Adrenal gland (tissue), 12 donors: Measurements from ENCODE around the gene PTK7. TPM values are rescaled to one million over a fixed set of nuclear protein-coding genes. Genes with fewer than 3 reads are reported as not detected.

Source experiments
- DNase-seq, 7 donors: peaks; one replicate each; pipeline ENCODE4 v3.0.0-alpha.2; 2019 to 2020
- H3K27ac ChIP-seq, 5 donors: fragments of 200-600 bp; sonication (generic) in 4 of 5; 1 replicate in 3 of 5; 2 replicates in 2 of 5; pipeline versions ENCODE4 v1.5.1 to v1.8.0; 2016 to 2020; ENCODE audit warnings: mild to moderate bottlenecking in 1 of 5
- H3K27me3 ChIP-seq: fragments of 200-600 bp; 2 replicates; pipeline ENCODE4 v1.8.0; 2021
- H3K36me3 ChIP-seq, 2 donors: fragments of 200-600 bp; replicated peaks in 1 of 2; 1 replicate in 1 of 2; 2 replicates in 1 of 2; pipeline versions ENCODE4 v1.5.1 to v1.8.0; 2018 to 2022
- H3K4me1 ChIP-seq, 2 donors: fragments of 200-600 bp; replicated peaks in 1 of 2; 1 replicate in 1 of 2; 2 replicates in 1 of 2; pipeline versions ENCODE4 v1.5.1 to v1.8.0; 2018 to 2021
- H3K4me3 ChIP-seq, 4 donors: fragments of 200-600 bp; sonication (generic) in 3 of 4; one replicate each; pipeline ENCODE4 v1.5.1; 2016 to 2018
- H3K9me3 ChIP-seq, 3 donors: fragments of 200-600 bp; sonication (generic) in 1 of 3; replicated peaks in 1 of 3; 1 replicate in 2 of 3; 2 replicates in 1 of 3; pipeline versions ENCODE4 v1.5.1 to v1.8.0; 2016 to 2021
- CTCF ChIP-seq, 6 experiments: fragments of 450-650 bp in 4 of 6; fragments of 200-600 bp in 2 of 6; sonication (generic) in 1 of 6; IDR thresholded peaks; 1 replicate in 5 of 6; 2 replicates in 1 of 6; pipeline versions ENCODE4 v1.5.1 to v1.8.0; 2016 to 2021; ENCODE audit warnings: antibody characterized with exemption in 6 of 6, mild to moderate bottlenecking in 2 of 6, moderate library complexity in 1 of 6
- POLR2A ChIP-seq, 2 donors: fragments of 450-650 bp; IDR thresholded peaks; one replicate each; pipeline ENCODE4 v1.6.1; 2017; ENCODE audit warnings: antibody characterized with exemption in 2 of 2, mild to moderate bottlenecking in 2 of 2, moderate library complexity in 1 of 2
- WGBS, 4 donors: extraction: QIAGEN DNeasy Blood & Tissue Kit in 2 of 4; methylation state at CpG; one replicate each; pipeline versions ENCODE4 v1.1.5 to v1.1.7; 2013 to 2017; 5-methylcytosine and 5-hydroxymethylcytosine counted together
- intact Hi-C, 2 donors: fragments of 100-400 bp; cut with DNase I; formaldehyde crosslinking; loops; one replicate each; pipeline versions ENCODE4 v1.14.1 to v1.15.0; 2022 to 2023
- polyA plus RNA-seq, 3 donors: library from polyadenylated mRNA; stranded (reverse); fragments of 200-250 nt in 2 of 3; fragments of 350-450 nt in 1 of 3; fragmentation: Illumina TruSeq in 1 of 3; extraction: RNeasy Lipid Tissue Mini Kit (QIAGEN cat#74804) in 1 of 3; gene quantifications; one replicate each; pipeline ENCODE4 v1.2.3, GENCODE V29; 2013 to 2014
- total RNA-seq, 9 donors: library from RNA; depleted of rRNA in 4 of 9; stranded (reverse); fragments of >200 nt in 4 of 9; fragments of 120-200 nt in 1 of 9; fragmentation: NEBNext Ultra II Directional in 1 of 9; extraction: Animal tissue kit (Norgen Biotek cat#: 25700) in 1 of 9; gene quantifications; one replicate each; pipeline versions ENCODE4 v1.1.0 to v1.2.4, GENCODE V29; 2013 to 2023
- donor health status: healthy with polysubstance abuse.
- donor health status: Bipolar disorder and iron deficiency.
- donor health status: DM: yes; HTN: yes; CAD: no.
- donor health status: DM: no; HTN: no; CAD: no.
- donor health status: DM: no; HTN: no; CAD: no.
- donor health status: DM: yes; HTN: yes; CAD: no.

Gene PTK7
- total and polyA plus RNA-seq, 12 donors, result 2.8 to 16.7 (median 8.2) TPM

- Histone ChIP-seq H3K36me3 (no peaks in the 10 kb centered on the region), H3K9me3 (no peaks in the 10 kb centered on the region), H3K27me3 (no peaks in the 10 kb centered on the region), H3K4me1 (no peaks in the 10 kb centered on the region), H3K27ac (no peak overlapping the region), H3K4me3 (no peak overlapping the region)
- no peak for DNase-seq
- intact Hi-C loops, result no loop called here
- WGBS, 4 donors, result 89 to 97% (median 91%) methylated on average over 4 of the region's 4 CpGs
- TF ChIP-seq POLR2A (IDR thresholded peaks at IDR 0.05) (no peak), CTCF (IDR thresholded peaks at IDR 0.05) (no peak)
Measured at GRCh38 chr6:43088654-43089056, 12.5 kb downstream of the PTK7 start.

DNA sequence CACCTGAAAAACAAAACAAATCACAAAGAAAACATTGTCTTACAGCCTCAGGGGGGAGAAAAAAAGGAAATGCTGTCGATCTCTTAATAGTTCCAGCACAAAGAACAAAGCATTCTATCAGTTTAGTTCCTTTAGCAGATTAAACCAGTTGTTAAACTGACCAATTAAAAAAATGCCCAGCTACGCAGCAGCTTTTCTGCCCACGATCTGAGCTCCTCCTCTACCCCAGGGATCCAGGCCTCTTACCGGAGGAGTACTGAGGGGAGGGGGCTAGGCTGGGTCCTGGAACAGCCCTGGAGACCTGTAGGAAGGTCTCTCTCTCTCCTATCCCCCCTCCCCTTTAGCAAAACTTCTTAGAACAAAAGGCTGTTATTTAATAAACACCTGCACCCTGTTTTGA is 13.4 kb downstream of the PTK7 start:
- 79 to 86% (median 82%) methylated on average over 4 of the region's 4 CpGs for WGBS, 4 donors
- Histone ChIP-seq H3K9me3 (no peaks in the 10 kb centered on the region), H3K27ac (no peak overlapping the region), H3K4me1 (peaks cover 0 to 6% of the 10 kb centered on the region in 2 donors), H3K27me3 (no peaks in the 10 kb centered on the region), H3K4me3 (no peak overlapping the region), H3K36me3 (no peaks in the 10 kb centered on the region)
- DNase-seq, result no peak
- no peak for TF ChIP-seq POLR2A (IDR thresholded peaks at IDR 0.05)
- TF ChIP-seq CTCF (IDR thresholded peaks at IDR 0.05), result no peak
- intact Hi-C loops, result no loop called here

- Histone ChIP-seq H3K27me3 (no peaks in the 10 kb centered on the region), H3K9me3 (no peaks in the 10 kb centered on the region), H3K36me3 (no peaks in the 10 kb centered on the region), H3K4me3 (no peak overlapping the region), H3K4me1 (peaks cover 0 to 7% of the 10 kb centered on the region in 2 donors), H3K27ac (no peak overlapping the region)
- no peak for DNase-seq
- intact Hi-C loops, result no loop called here
- TF ChIP-seq POLR2A (IDR thresholded peaks at IDR 0.05) (no peak), CTCF (IDR thresholded peaks at IDR 0.05) (no peak)
- WGBS, 4 donors, result 62 to 88% (median 85%) methylated on average over 3 to 8 of the region's 8 CpGs
Measured at GRCh38 chr6:43089874-43090558, 13.9 kb downstream of the PTK7 start.

DNA sequence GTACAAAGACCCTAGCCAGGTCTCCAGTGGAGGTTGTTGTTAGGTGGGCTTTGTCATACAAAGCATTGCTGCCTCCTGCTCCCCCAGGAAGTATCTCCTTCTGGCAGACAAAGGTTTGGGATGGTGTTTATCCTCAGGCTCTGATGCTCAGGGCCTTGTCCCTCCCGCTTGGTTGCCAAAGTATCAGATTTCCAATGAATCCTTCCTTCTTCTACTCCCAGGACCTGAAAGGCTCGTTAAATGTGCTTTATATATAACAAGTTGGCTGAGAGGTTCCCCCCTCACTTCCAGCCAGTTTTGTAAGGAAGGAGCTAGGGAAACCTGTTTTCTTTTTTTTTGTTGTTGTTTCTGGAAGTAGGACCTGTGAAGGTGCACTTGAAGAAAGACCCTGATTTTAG is 14.4 kb downstream of the PTK7 start:
- no peak overlapping the region for H3K4me3 ChIP-seq
- no peak for DNase-seq
- peaks cover 0 to 7% of the 10 kb centered on the region in 2 donors for H3K4me1 ChIP-seq
- no peaks in the 10 kb centered on the region for H3K9me3 ChIP-seq
- WGBS, 4 donors, result 54 to 73% (median 65%) methylated on average over 2 of the region's 2 CpGs
- no peak overlapping the region for H3K27ac ChIP-seq
- no peak for TF ChIP-seq POLR2A (IDR thresholded peaks at IDR 0.05)
- no peak for TF ChIP-seq CTCF (IDR thresholded peaks at IDR 0.05)
- no peaks in the 10 kb centered on the region for H3K36me3 ChIP-seq
- H3K27me3 ChIP-seq, result no peaks in the 10 kb centered on the region
- intact Hi-C loops, result no loop called here
